HEK293T (cell line): ENCODE results near the gene CASP1.

Source experiments
- ARNT ChIP-seq: fragments of 450-650 bp; IDR thresholded peaks from 2 replicates; pipeline ENCODE4 v1.6.1; 2017; ENCODE audit warnings: mild to moderate bottlenecking
- FOXM1 ChIP-seq: fragments of 450-650 bp; IDR thresholded peaks from 2 replicates; pipeline ENCODE4 v1.6.1; 2017; ENCODE audit warnings: mild to moderate bottlenecking, borderline replicate concordance
- HDGF ChIP-seq: fragments of 450-650 bp; IDR thresholded peaks from 2 replicates; pipeline ENCODE4 v1.6.1; 2017; ENCODE audit warnings: antibody characterized with exemption, borderline replicate concordance
- L3MBTL2 ChIP-seq: fragments of 450-650 bp; conservative IDR thresholded peaks from 2 replicates; pipeline ENCODE4 v1.6.1; 2016; ENCODE audit warnings: mild to moderate bottlenecking
- PKNOX1 ChIP-seq: fragments of 450-650 bp; IDR thresholded peaks from 2 replicates; pipeline ENCODE4 v1.6.1; 2016

GRCh38 chr11:104999721-105000120, 35.2 kb downstream of the CASP1 start:
- TF ChIP-seq ARNT (no peak), PKNOX1 (no peak), L3MBTL2 (no peak), HDGF (no peak), FOXM1 (no peak)
